OCI-LY3 (cell line): Measurements from ENCODE around the gene RCE1.

Experiments used
- H2AFZ ChIP-seq: fragments of 200-600, 300-600 bp; shearing (Covaris generic); 2 replicates; pipeline ENCODE4 v1.6.0; 2014; ENCODE audit warnings: antibody characterized with exemption, low read depth, low read length
- H3K27ac ChIP-seq: fragments of 200-600, 300-600 bp; sonication (generic); 2 replicates; pipeline ENCODE4 v1.5.1; 2014; ENCODE audit warnings: mild to moderate bottlenecking, low read length, moderate library complexity, mixed read lengths
- H3K27me3 ChIP-seq: fragments of 200-600, 300-600 bp; sonication (generic); 2 replicates; pipeline ENCODE4 v1.6.1; 2014; ENCODE audit warnings: low read depth, low read length, mixed read lengths
- H3K36me3 ChIP-seq: fragments of 200-600, 300-600 bp; sonication (generic); replicated peaks from 2 replicates; pipeline ENCODE3; 2014; ENCODE audit warnings: low read depth, low read length, mixed read lengths
- H3K4me1 ChIP-seq: fragments of 300-600, 200-600 bp; sonication (generic); 2 replicates; pipeline ENCODE4 v1.6.1; 2014; ENCODE audit warnings: low read length, mixed read lengths
- H3K4me2 ChIP-seq: fragments of 200-600, 300-600 bp; sonication (generic); 2 replicates; pipeline ENCODE4 v1.6.1; 2014; ENCODE audit warnings: low read length, mixed read lengths
- H3K4me3 ChIP-seq: fragments of 300-600, 200-600 bp; sonication (generic); 2 replicates; pipeline ENCODE4 v1.5.1; 2014; ENCODE audit warnings: antibody characterized with exemption, mild to moderate bottlenecking, low read length, moderate library complexity
- H3K79me2 ChIP-seq: fragments of 300-600, 200-600 bp; shearing (Covaris generic); 2 replicates; pipeline ENCODE4 v1.6.1; 2014; ENCODE audit warnings: mild to moderate bottlenecking, low read length, mixed read lengths
- H3K9ac ChIP-seq: fragments of 300-600, 200-600 bp; shearing (Covaris generic); 2 replicates; pipeline ENCODE4 v1.6.0; 2014; ENCODE audit warnings: mild to moderate bottlenecking, low read length, moderate library complexity
- H3K9me3 ChIP-seq: fragments of 200-600, 300-600 bp; shearing (Covaris generic); 2 replicates; pipeline ENCODE4 v1.6.1; 2014; ENCODE audit warnings: low read length, mixed read lengths; ENCODE audit not compliant: insufficient read depth
- H4K20me1 ChIP-seq: fragments of 200-600, 300-600 bp; sonication (generic); 2 replicates; pipeline ENCODE4 v1.6.1; 2016; ENCODE audit warnings: low read length, mixed read lengths; ENCODE audit not compliant: insufficient read depth
- CTCF ChIP-seq: fragments of 200-600, 300-600 bp; sonication (generic); IDR thresholded peaks from 2 replicates; pipeline ENCODE4 v1.5.1; 2014; ENCODE audit warnings: antibody characterized with exemption, low read length, low read depth
- EZH2phosphoT487 ChIP-seq: fragments of 200-600 bp; shearing (Covaris generic); IDR thresholded peaks from 2 replicates; pipeline ENCODE4 v1.6.1; 2018; ENCODE audit warnings: antibody characterized with exemption, mixed run types, low read depth

The RCE1 gene

DNA sequence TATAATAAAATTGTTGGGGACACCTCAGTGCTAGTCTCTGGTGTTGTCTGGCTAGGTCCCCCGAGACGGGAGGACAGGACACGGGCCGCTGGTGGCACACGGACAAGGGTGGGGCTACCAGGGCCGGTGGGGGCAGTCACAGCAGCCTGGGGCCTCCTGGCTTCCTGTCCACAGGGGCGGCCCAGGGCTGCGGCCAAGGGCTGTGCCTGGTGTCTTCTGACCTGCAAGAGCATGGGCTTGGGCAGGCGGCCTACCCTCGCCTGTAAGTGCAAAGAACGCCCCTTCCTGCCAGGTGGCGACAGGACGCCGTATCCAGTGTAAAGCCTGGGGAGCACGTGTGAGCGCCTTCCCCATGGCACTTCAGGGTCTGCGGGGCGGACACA lies 17.2 kb downstream of the RCE1 start:
- no peak overlapping the region for H3K4me3 ChIP-seq
- TF ChIP-seq EZH2phosphoT487, result no peak
- H2AFZ ChIP-seq, result no peak overlapping the region
- H3K36me3 ChIP-seq, result peaks cover 4% of the 10 kb centered on the region
- no peaks in the 10 kb centered on the region for H3K27me3 ChIP-seq
- H3K4me2 ChIP-seq, result no peak overlapping the region
- no peak overlapping the region for H3K27ac ChIP-seq
- no peak overlapping the region for H3K9ac ChIP-seq
- peaks cover 16% of the 10 kb centered on the region for H3K4me1 ChIP-seq
- no peaks in the 10 kb centered on the region for H3K9me3 ChIP-seq
- peaks cover 8% of the 10 kb centered on the region for H3K79me2 ChIP-seq
- H4K20me1 ChIP-seq, result no peaks in the 10 kb centered on the region

- no peak for TF ChIP-seq EZH2phosphoT487
- no peak for TF ChIP-seq CTCF
- Histone ChIP-seq H3K4me1 (peaks cover 12% of the 10 kb centered on the region), H3K36me3 (peaks cover 4% of the 10 kb centered on the region)
Measured at GRCh38 chr11:66861038-66861773, 18.0 kb downstream of the RCE1 start.

DNA sequence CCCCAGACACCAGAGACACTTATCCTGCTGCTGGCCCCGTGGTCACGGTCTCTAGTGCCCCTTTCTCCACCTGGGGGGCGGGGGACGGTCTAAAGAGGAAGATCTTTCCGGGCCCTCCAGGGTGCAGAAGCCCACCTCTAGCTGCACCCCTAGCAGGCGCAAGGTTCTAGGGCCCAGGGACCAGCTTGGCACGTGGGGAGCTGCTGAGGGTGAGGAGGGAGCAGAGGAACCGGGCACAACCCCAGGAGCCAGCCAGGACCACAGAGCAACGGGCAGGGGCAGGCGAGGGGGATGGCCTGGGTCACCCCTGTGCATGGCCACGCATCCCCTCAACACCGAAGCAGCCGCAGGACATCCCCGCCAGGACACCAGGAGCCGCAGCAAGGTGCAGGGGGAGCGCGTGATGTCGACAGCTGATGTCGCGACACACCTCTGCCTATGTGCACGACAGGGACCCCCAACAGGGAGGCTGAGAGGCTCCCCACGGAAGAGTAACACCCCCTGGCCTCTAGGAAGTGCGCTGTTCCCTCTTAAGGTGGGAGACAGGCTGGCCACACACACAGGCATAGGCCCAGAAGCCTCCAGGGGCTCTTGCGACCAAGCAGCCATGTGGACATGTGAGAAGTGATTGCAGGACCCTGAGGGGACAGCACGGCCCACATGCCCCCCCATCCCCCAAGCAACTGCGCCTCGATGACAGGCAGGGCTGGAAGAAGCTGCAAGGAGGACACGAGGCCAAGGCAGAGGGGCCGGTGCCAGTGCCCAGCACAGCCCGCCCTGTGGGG lies 18.7 kb downstream of the RCE1 start:
- Histone ChIP-seq H3K4me1 (peaks cover 12% of the 10 kb centered on the region), H3K36me3 (peaks cover 4% of the 10 kb centered on the region), H4K20me1 (no peaks in the 10 kb centered on the region), H3K27me3 (no peaks in the 10 kb centered on the region), H2AFZ (no peak overlapping the region), H3K4me3 (no peak overlapping the region), H3K9me3 (no peaks in the 10 kb centered on the region), H3K4me2 (no peak overlapping the region), H3K9ac (no peak overlapping the region), H3K27ac (no peak overlapping the region), H3K79me2 (peaks cover 8% of the 10 kb centered on the region)
- TF ChIP-seq EZH2phosphoT487 (no peak), CTCF (no peak)

More at GRCh38 chr11:66861038-66861773, 18.0 kb downstream of the RCE1 start:
- no peak overlapping the region for H2AFZ ChIP-seq
- no peak overlapping the region for H3K27ac ChIP-seq
- no peak overlapping the region for H3K9ac ChIP-seq
- H3K4me3 ChIP-seq, result no peak overlapping the region
- H3K27me3 ChIP-seq, result no peaks in the 10 kb centered on the region
- no peaks in the 10 kb centered on the region for H4K20me1 ChIP-seq
- H3K79me2 ChIP-seq, result peaks cover 8% of the 10 kb centered on the region
- no peak overlapping the region for H3K4me2 ChIP-seq
- H3K9me3 ChIP-seq, result no peaks in the 10 kb centered on the region

DNA sequence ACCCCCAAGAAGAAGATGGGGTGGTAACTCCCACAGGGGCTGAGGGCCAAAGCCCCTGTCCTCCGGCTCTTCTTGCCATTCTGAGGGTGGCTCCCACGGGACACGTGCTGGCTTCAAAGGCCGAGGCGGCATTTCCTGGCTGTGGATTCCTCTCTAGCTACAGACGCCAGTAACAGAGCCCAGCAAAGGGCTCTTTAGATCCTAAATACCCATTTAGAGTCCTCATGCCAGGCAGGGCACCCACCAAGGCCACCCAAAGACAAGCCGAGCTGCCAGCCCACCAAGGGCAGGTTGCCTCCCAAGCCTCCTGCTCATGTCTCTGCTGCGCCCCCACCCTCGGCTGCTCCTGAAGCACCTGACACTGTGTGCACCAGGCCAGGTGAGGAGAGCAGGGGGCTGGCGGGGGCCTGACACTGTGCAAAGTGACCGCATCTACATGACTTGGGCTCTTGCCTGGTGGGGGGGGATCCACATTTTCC lies 19.4 kb downstream of the RCE1 start:
- H3K9ac ChIP-seq, result no peak overlapping the region

More for the DNA sequence above, 19.4 kb downstream of the RCE1 start:
- Histone ChIP-seq H4K20me1 (no peaks in the 10 kb centered on the region), H3K79me2 (peaks cover 4% of the 10 kb centered on the region), H3K27me3 (no peaks in the 10 kb centered on the region), H3K9me3 (no peaks in the 10 kb centered on the region), H3K4me2 (no peak overlapping the region), H3K27ac (no peak overlapping the region), H3K4me1 (peaks cover 13% of the 10 kb centered on the region), H2AFZ (no peak overlapping the region), H3K4me3 (no peak overlapping the region), H3K36me3 (peaks cover 4% of the 10 kb centered on the region)
- TF ChIP-seq EZH2phosphoT487 (no peak), CTCF (no peak)
